Neural cell (in vitro differentiated cells): Measurements from ENCODE around the gene ASB10. TPM values are rescaled to one million over a fixed set of nuclear protein-coding genes. Genes with fewer than 3 reads are reported as not detected.

Experiments
- H2AFZ ChIP-seq: fragments of 200-600, 300-800 bp; sonication (generic), shearing (Covaris generic); 2 replicates; pipeline ENCODE4 v1.6.0; 2014; ENCODE audit warnings: low read depth, mild to moderate bottlenecking, antibody characterized with exemption, low read length, moderate library complexity
- H3F3A ChIP-seq: fragments of 200-600 bp; shearing (Covaris generic); 2 replicates; pipeline ENCODE4 v1.6.1; 2016; ENCODE audit warnings: mild to moderate bottlenecking, moderate library complexity, mixed read lengths, antibody characterized with exemption, low read length; ENCODE audit not compliant: insufficient read depth, poor library complexity, severe bottlenecking
- H3K27ac ChIP-seq: fragments of 200-600, 300-800 bp; sonication (generic), shearing (Covaris generic); 2 replicates; pipeline ENCODE4 v1.5.1; 2014; ENCODE audit warnings: mild to moderate bottlenecking, low read length, moderate library complexity
- H3K27me3 ChIP-seq: fragments of 300-800, 200-600 bp; sonication (generic), shearing (Covaris generic); 2 replicates; pipeline ENCODE4 v1.6.0; 2014; ENCODE audit warnings: mild to moderate bottlenecking, low read depth, low read length, moderate library complexity; ENCODE audit not compliant: insufficient read depth
- H3K36me3 ChIP-seq: fragments of 300-800, 200-600 bp; sonication (generic), shearing (Covaris generic); 2 replicates; pipeline ENCODE4 v1.5.1; 2014; ENCODE audit warnings: mild to moderate bottlenecking, antibody characterized with exemption, low read length, moderate library complexity; ENCODE audit not compliant: insufficient read depth
- H3K4me2 ChIP-seq: fragments of 300-800, 200-600 bp; sonication (generic), shearing (Covaris generic); 2 replicates; pipeline ENCODE4 v1.6.0; 2014; ENCODE audit warnings: mild to moderate bottlenecking, low read length
- H3K4me3 ChIP-seq: fragments of 300-800, 200-600 bp; sonication (generic), shearing (Covaris generic); 2 replicates; pipeline ENCODE4 v1.5.1; 2014; ENCODE audit warnings: mild to moderate bottlenecking, low read length, moderate library complexity
- H3K79me2 ChIP-seq: fragments of 200-600 bp; shearing (Covaris generic); replicated peaks from 2 replicates; pipeline ENCODE4 v1.6.0; 2014; ENCODE audit warnings: mild to moderate bottlenecking, low read length, moderate library complexity; ENCODE audit not compliant: insufficient read depth
- H3K9ac ChIP-seq: fragments of 300-800, 200-600 bp; sonication (generic), shearing (Covaris generic); 2 replicates; pipeline ENCODE4 v1.6.1; 2016; ENCODE audit warnings: mild to moderate bottlenecking, low read length, mixed read lengths
- H3K9me2 ChIP-seq: fragments of 200-600 bp; shearing (Covaris generic); 2 replicates; pipeline ENCODE4 v1.6.1; 2016; ENCODE audit warnings: mild to moderate bottlenecking, low read length, mixed read lengths; ENCODE audit not compliant: insufficient read depth
- H3K9me3 ChIP-seq: fragments of 200-600, 300-800 bp; sonication (generic), shearing (Covaris generic); 2 replicates; pipeline ENCODE4 v1.6.1; 2016; ENCODE audit warnings: mild to moderate bottlenecking, mixed run types, low read length, moderate library complexity, mixed read lengths
- H4K20me1 ChIP-seq: fragments of 200-600 bp; shearing (Covaris generic); 2 replicates; pipeline ENCODE4 v1.6.1; 2016; ENCODE audit warnings: mild to moderate bottlenecking, mixed run types; ENCODE audit not compliant: insufficient read depth
- EP300 ChIP-seq: fragments of 450-650 bp; conservative IDR thresholded peaks from 2 replicates; pipeline ENCODE4 v1.6.1; 2014; ENCODE audit warnings: antibody characterized with exemption, mild to moderate bottlenecking, moderate library complexity; ENCODE audit not compliant: poor library complexity, severe bottlenecking
- EZH2 ChIP-seq: fragments of 200-600, 300-800 bp; shearing (Covaris generic), sonication (generic); IDR thresholded peaks from 2 replicates; pipeline ENCODE4 v1.6.1; 2014; ENCODE audit warnings: antibody characterized with exemption, low read length, borderline replicate concordance, mild to moderate bottlenecking; ENCODE audit not compliant: insufficient read depth, poor library complexity, severe bottlenecking
- MXI1 ChIP-seq: fragments of 450-650 bp; conservative IDR thresholded peaks from 2 replicates; pipeline ENCODE4 v1.6.1; 2014; ENCODE audit warnings: antibody characterized with exemption, mild to moderate bottlenecking; ENCODE audit not compliant: poor library complexity, severe bottlenecking
- POLR2AphosphoS5 ChIP-seq: IDR thresholded peaks from 2 replicates; pipeline ENCODE4 v1.6.1; 2012
- RAD21 ChIP-seq: fragments of 450-650 bp; conservative IDR thresholded peaks from 2 replicates; pipeline ENCODE4 v1.6.1; 2014; ENCODE audit warnings: antibody characterized with exemption, mild to moderate bottlenecking, moderate library complexity
- SMC3 ChIP-seq: fragments of 450-650 bp; conservative IDR thresholded peaks from 2 replicates; pipeline ENCODE4 v1.6.1; 2014; ENCODE audit warnings: antibody characterized with exemption, mild to moderate bottlenecking, moderate library complexity; ENCODE audit not compliant: poor library complexity
- TAF1 ChIP-seq: IDR thresholded peaks from 2 replicates; pipeline ENCODE4 v1.6.1; 2012; ENCODE audit warnings: low read depth
- polyA plus RNA-seq: library from polyadenylated mRNA; depleted of rRNA; stranded (reverse); fragments of >200 nt; gene quantifications from 2 replicates; pipeline ENCODE4 v1.2.3, GENCODE V29; 2014
- TF ChIP-seq, protein P1 (sequence below): IDR thresholded peaks from 2 replicates; pipeline ENCODE4 v1.6.1; 2012; ENCODE audit warnings: borderline replicate concordance
- TF ChIP-seq, protein P2 (sequence below): fragments of 450-650 bp; IDR thresholded peaks from 2 replicates; pipeline ENCODE4 v1.5.1; 2014; ENCODE audit warnings: antibody characterized with exemption, mild to moderate bottlenecking, moderate library complexity; ENCODE audit not compliant: poor library complexity, severe bottlenecking

Gene ASB10
- polyA plus RNA-seq, 1 donor from 2014 or later: not detected

DNA sequence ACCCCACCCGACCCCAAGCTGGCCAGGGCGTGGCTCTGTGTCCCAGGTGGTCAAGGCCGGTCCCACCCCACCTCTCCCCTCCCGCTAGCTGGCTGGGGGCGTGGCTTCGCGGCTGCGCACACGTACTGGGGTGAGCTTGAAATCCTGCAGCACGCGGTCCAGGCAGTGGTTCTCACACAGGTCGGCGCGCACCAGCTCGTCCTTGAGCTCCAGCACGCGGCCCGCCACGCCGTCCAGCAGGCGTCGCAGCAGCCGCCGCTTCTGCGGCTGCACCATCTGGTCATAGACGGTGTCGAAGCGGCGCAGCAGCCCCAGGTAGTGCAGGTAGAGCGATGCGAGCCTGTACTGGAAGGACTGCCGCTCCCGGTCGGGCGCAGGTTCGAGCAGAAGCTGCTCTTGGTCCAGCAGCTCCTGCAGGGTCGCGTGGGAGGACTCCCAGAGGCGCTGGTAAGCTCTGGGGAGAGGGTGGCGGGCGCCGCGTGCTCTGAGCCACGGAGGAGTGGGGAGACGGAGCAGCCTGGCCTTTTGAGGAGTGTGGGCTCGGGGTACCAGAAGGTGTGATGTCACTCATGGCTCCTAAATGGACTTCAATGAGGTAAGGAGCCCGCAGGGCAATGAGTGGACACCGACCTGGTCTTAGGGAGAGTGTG lies 17.5 kb upstream of the ASB10 start:
- Histone ChIP-seq H4K20me1 (no peaks in the 10 kb centered on the region), H3K36me3 (no peaks in the 10 kb centered on the region), H3K9me3 (no peaks in the 10 kb centered on the region), H3F3A (no peaks in the 10 kb centered on the region), H3K27ac (no peak overlapping the region), H3K9ac (no peak overlapping the region), H3K4me3 (no peak overlapping the region), H3K4me2 (no peak overlapping the region), H2AFZ (no peak overlapping the region), H3K27me3 (no peaks in the 10 kb centered on the region), H3K79me2 (no peaks in the 10 kb centered on the region), H3K9me2 (no peaks in the 10 kb centered on the region)
- TF ChIP-seq POLR2AphosphoS5 (no peak), EZH2 (no peak), SMC3 (no peak), TAF1 (no peak), EP300 (no peak), MXI1 (no peak), RAD21 (no peak)
- TF ChIP-seq, protein P1, sequence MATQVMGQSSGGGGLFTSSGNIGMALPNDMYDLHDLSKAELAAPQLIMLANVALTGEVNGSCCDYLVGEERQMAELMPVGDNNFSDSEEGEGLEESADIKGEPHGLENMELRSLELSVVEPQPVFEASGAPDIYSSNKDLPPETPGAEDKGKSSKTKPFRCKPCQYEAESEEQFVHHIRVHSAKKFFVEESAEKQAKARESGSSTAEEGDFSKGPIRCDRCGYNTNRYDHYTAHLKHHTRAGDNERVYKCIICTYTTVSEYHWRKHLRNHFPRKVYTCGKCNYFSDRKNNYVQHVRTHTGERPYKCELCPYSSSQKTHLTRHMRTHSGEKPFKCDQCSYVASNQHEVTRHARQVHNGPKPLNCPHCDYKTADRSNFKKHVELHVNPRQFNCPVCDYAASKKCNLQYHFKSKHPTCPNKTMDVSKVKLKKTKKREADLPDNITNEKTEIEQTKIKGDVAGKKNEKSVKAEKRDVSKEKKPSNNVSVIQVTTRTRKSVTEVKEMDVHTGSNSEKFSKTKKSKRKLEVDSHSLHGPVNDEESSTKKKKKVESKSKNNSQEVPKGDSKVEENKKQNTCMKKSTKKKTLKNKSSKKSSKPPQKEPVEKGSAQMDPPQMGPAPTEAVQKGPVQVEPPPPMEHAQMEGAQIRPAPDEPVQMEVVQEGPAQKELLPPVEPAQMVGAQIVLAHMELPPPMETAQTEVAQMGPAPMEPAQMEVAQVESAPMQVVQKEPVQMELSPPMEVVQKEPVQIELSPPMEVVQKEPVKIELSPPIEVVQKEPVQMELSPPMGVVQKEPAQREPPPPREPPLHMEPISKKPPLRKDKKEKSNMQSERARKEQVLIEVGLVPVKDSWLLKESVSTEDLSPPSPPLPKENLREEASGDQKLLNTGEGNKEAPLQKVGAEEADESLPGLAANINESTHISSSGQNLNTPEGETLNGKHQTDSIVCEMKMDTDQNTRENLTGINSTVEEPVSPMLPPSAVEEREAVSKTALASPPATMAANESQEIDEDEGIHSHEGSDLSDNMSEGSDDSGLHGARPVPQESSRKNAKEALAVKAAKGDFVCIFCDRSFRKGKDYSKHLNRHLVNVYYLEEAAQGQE: no peak
- TF ChIP-seq, protein P2, sequence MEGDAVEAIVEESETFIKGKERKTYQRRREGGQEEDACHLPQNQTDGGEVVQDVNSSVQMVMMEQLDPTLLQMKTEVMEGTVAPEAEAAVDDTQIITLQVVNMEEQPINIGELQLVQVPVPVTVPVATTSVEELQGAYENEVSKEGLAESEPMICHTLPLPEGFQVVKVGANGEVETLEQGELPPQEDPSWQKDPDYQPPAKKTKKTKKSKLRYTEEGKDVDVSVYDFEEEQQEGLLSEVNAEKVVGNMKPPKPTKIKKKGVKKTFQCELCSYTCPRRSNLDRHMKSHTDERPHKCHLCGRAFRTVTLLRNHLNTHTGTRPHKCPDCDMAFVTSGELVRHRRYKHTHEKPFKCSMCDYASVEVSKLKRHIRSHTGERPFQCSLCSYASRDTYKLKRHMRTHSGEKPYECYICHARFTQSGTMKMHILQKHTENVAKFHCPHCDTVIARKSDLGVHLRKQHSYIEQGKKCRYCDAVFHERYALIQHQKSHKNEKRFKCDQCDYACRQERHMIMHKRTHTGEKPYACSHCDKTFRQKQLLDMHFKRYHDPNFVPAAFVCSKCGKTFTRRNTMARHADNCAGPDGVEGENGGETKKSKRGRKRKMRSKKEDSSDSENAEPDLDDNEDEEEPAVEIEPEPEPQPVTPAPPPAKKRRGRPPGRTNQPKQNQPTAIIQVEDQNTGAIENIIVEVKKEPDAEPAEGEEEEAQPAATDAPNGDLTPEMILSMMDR: no peak

DNA sequence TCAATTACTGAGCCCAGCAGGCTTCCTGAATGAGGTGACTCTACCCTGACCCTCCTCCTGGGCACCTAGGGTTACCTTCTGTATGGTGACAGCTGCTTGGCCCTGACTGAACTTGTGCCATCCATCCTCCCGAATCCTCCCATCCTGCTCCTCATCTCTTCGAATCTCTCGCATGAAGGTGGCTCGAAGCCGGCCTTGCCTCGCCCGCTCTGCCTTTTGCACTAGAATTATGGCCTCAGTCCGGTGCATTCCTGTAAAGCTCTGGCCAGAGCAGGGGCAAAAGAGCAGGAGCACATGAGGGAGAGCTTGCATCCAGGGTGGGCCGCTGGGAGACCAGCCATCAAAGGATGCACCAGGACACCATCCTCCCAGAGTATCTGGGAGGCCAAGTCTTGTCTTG lies 15.8 kb upstream of the ASB10 start:
- H3K4me2 ChIP-seq: no peak overlapping the region
- no peaks in the 10 kb centered on the region for H4K20me1 ChIP-seq
- H3K9me2 ChIP-seq: no peaks in the 10 kb centered on the region
- no peak for TF ChIP-seq EP300
- no peaks in the 10 kb centered on the region for H3K9me3 ChIP-seq
- H3K9ac ChIP-seq: no peak overlapping the region
- no peaks in the 10 kb centered on the region for H3F3A ChIP-seq
- H3K36me3 ChIP-seq: no peaks in the 10 kb centered on the region
- H2AFZ ChIP-seq: no peak overlapping the region
- no peaks in the 10 kb centered on the region for H3K79me2 ChIP-seq
- no peak overlapping the region for H3K27ac ChIP-seq
- no peaks in the 10 kb centered on the region for H3K27me3 ChIP-seq
- no peak overlapping the region for H3K4me3 ChIP-seq
